Measurements from ENCODE around the gene GOLPH3.
"Not testable (repeated sequence)": the region's sequence is repeated elsewhere in the genome, so short reads cannot be mapped to it uniquely, and the experiment has no call there.

The GOLPH3 gene

DNA sequence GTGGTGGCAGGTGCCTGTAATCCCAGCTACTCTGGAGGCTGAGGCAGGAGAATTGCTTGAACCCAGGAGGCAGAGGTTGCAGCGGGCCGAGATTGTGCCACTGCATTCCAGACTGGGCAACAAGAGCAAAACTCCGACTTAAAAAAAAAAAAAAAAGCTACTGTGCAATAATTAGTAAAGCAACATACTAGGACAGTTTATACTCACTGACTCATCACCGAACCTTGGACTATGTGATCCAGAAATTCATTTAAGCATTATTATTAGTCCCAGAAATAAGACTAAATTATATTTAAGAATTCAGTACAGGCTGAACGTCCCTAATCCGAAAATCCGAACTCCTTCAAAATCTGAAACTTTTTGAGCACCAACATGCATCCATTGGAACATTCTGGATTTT, 37.8 kb downstream of the GOLPH3 start:
- no peaks in the 10 kb centered on the region for H3K9me3 ChIP-seq (ENCODE audit: control insufficient read depth, insufficient read depth, low read length)
- peaks cover 6% of the 10 kb centered on the region for H3K36me3 ChIP-seq (ENCODE audit: insufficient read depth, low read length)

DNA sequence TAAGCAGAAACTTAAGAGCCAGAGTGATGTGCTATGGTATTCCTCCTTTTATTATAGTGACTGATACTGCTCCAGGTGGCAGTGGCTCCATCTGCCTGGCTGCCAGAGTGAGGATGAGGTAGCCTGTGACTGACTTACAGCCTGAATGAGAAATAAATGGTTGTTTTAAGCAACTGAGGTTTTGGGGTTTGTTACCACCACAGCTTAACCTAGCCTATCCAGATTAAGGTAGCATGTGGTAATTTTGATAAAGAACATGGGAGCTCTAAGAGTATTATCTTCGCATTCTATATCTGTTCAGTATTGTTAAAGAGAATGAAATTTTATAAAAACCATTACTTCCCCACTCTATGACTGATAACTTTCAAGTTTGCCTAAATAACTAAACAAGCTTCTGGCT, 39.0 kb downstream of the GOLPH3 start:
- Histone ChIP-seq H3K9me3 (ENCODE audit: control insufficient read depth, insufficient read depth, low read length) (no peaks in the 10 kb centered on the region), H3K36me3 (ENCODE audit: insufficient read depth, low read length) (peaks cover 6% of the 10 kb centered on the region), H3K9ac (ENCODE audit: low read depth, low read length) (no peak overlapping the region), H3K4me1 (ENCODE audit: insufficient read depth, low read length) (no peaks in the 10 kb centered on the region)

More for the DNA sequence above, 37.8 kb downstream of the GOLPH3 start:
- Histone ChIP-seq H3K9ac (ENCODE audit: low read depth, low read length) (no peak overlapping the region), H3K4me1 (ENCODE audit: insufficient read depth, low read length) (no peaks in the 10 kb centered on the region)

DNA sequence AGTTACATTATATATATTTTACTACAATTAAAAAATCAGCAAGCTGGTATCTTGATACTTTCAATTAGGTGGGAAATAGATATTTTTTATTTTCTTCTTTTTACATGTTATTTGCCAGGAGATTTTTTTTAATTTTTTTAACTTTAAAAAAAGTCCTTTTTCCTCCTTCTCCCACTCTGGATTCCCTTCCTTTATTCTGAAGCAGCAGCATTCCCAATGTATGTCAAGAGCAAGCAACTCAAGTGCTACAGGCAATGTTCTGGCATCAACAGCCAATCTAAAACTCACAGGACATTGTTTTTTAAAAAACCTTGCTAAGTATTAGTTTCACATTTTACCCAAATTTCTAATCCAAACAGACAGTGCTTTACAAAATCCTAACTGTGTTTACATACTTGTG, 41.4 kb downstream of the GOLPH3 start:
- no peaks in the 10 kb centered on the region for H3K4me1 ChIP-seq (ENCODE audit: insufficient read depth, low read length)
- no peak overlapping the region for H3K9ac ChIP-seq (ENCODE audit: low read depth, low read length)
- no peaks in the 10 kb centered on the region; the same call in none of the 2 replicates for H3K36me3 ChIP-seq (ENCODE audit: insufficient read depth, low read length)
- H3K9me3 ChIP-seq (ENCODE audit: control insufficient read depth, insufficient read depth, low read length) = no peaks in the 10 kb centered on the region

DNA sequence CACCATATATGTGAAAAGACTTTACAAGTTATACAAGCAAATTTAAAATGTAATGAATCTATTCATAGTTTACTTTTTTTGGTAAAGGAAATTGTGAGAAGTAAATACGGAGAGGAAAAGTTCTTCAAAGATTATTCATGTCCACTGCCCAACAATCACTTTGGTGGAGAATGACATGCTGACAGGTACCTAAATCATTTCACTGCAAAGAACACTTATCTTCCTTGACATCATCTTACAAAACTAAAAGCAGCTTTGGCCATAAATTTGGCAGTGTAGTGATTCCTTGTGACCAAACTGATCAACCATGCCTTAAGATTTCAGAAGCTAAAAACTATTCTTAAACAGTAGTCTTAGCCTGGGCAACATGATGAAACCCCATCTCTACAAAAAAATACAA, 42.5 kb downstream of the GOLPH3 start:
- H3K9me3 ChIP-seq (ENCODE audit: control insufficient read depth, insufficient read depth, low read length) = no peaks in the 10 kb centered on the region
- no peak overlapping the region for H3K9ac ChIP-seq (ENCODE audit: low read depth, low read length)
- no peaks in the 10 kb centered on the region for H3K4me1 ChIP-seq (ENCODE audit: insufficient read depth, low read length)
- no peaks in the 10 kb centered on the region; the same call in none of the 2 replicates for H3K36me3 ChIP-seq (ENCODE audit: insufficient read depth, low read length)

DNA sequence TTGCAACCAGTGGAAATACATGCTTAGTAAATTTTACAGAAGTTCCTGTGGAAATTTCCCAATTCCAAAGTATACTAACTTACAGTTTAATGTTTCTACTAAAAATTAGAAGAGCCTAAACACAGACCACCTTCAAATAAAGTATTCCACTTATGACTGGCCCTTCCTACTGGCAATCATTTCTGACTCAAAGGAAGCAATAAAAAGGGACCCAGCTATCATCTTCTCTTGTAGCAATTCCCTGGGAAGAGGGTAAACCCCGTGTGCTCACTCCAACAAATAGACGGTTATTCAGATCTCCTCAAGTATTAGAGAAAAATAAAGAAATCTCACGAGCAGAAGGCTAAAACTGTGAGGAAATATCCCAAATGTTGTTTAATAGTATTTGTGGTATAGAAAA, 43.3 kb downstream of the GOLPH3 start:
- Histone ChIP-seq H3K9ac (ENCODE audit: low read depth, low read length) (no peak overlapping the region), H3K4me1 (ENCODE audit: insufficient read depth, low read length) (no peaks in the 10 kb centered on the region), H3K9me3 (ENCODE audit: control insufficient read depth, insufficient read depth, low read length) (no peaks in the 10 kb centered on the region), H3K36me3 (ENCODE audit: insufficient read depth, low read length) (peaks cover 1% of the 10 kb centered on the region)

DNA sequence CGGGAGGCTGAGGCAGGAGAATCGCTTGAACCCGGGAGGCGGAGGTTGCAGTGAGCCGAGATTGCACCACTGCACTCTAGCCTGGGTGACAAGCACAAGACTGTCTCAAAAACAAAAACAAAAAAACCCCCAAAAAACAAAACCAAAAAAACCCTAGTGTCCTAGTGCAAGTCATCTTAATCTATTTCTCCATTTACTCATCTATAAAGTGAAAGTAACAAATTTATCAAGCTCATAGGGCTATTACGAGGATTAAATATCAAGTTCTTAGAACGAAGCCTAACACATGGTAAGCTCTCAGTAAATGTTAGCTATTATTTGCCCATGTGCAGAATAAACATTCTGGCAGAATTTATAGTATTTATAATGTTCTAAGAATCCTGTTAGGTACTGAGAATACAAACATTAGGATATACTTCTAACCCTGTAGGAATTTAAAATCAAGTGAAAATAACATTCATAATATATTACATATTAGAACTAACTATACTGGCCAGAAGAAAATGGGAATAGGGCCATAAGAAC, 45.0 kb downstream of the GOLPH3 start:
- Histone ChIP-seq H3K9ac (ENCODE audit: low read depth, low read length) (no peak overlapping the region), H3K36me3 (ENCODE audit: insufficient read depth, low read length) (peaks cover 10% of the 10 kb centered on the region), H3K9me3 (ENCODE audit: control insufficient read depth, insufficient read depth, low read length) (no peaks in the 10 kb centered on the region), H3K4me1 (ENCODE audit: insufficient read depth, low read length) (no peaks in the 10 kb centered on the region)

DNA sequence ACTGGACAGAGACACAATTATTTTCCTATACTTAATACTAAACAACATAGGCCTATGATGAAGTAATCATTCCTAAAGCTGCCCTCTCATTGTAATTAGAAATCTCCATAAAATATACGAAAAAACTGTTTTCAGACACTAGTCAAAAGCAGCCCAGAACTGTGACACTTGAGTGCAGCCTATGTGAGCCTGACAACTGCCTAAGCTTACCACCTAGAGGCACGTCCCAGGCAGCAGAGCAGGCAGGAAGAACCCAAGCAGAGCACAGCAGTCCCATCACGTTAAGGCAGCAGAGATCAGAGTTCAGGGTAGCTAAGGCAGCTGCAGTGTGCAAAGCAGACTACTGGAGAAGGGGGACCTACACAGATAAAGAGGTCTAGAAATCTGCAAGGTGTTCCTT, 46.4 kb downstream of the GOLPH3 start:
- H3K9ac ChIP-seq (ENCODE audit: low read depth, low read length) = no peak overlapping the region
- H3K9me3 ChIP-seq (ENCODE audit: control insufficient read depth, insufficient read depth, low read length) = no peaks in the 10 kb centered on the region
- peaks cover 13% of the 10 kb centered on the region for H3K36me3 ChIP-seq (ENCODE audit: insufficient read depth, low read length)
- no peaks in the 10 kb centered on the region for H3K4me1 ChIP-seq (ENCODE audit: insufficient read depth, low read length)

DNA sequence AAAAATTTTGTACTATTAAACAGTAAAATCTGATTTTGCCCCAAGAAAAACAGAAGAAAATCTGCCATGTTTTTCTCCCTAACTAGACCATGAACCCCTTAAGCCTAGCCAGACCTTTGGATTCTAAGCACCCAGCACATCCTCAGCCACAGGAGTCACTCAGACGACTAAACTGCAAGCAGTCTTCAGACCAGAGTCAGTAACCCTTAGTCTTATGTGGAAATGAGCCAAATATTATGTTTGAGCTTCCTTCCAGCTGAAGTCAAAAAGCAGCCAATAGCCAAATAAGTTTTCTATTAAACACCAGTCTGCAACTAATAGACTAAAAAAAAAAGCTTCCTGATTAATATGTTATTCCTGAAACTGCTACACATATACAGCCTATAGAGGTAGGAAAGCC, 47.4 kb downstream of the GOLPH3 start:
- H3K9ac ChIP-seq (ENCODE audit: low read depth, low read length) = no peak overlapping the region
- H3K4me1 ChIP-seq (ENCODE audit: insufficient read depth, low read length) = no peaks in the 10 kb centered on the region
- peaks cover 13% of the 10 kb centered on the region for H3K36me3 ChIP-seq (ENCODE audit: insufficient read depth, low read length)
- H3K9me3 ChIP-seq (ENCODE audit: control insufficient read depth, insufficient read depth, low read length) = no peaks in the 10 kb centered on the region

DNA sequence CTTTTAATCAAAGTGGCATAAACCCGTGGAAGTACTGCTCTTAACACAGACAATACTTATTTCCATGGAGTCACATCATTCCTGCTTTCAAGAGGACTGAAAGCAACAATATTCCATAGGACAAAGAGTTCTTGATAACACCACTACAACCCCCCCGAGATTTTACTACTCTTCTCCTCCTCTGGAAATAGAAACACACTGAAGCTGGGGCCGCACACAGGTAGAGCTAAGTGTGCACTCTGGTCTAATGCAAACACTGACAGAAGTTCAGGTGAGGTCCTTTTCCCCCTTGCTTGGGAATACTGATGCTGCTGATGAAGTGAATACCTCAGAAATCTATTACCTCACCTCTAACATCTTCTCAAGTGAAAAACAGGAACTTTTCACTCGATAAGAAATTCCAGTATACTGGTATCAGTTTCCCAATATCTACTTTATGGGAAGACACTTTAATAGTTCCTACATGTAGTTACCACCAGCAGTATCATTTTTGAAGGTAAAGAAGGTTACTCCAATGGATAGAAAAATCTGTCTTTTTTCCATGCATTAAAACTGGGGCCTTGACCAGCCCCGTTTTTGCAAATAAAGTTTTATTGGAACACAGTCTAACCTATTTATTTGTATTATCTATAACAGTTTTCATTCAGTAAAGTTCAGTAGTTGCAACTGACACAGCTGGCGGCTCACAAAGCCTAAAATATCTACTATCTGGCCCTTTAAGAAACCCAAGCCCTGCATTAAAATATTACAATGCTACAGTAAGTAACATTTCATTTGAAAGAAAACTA, 50.0 kb downstream of the GOLPH3 start:
- Histone ChIP-seq H3K9ac (ENCODE audit: low read depth, low read length) (no peak overlapping the region), H3K4me1 (ENCODE audit: insufficient read depth, low read length) (no peaks in the 10 kb centered on the region), H3K9me3 (ENCODE audit: control insufficient read depth, insufficient read depth, low read length) (no peaks in the 10 kb centered on the region), H3K36me3 (ENCODE audit: insufficient read depth, low read length) (peaks cover 16% of the 10 kb centered on the region)

DNA sequence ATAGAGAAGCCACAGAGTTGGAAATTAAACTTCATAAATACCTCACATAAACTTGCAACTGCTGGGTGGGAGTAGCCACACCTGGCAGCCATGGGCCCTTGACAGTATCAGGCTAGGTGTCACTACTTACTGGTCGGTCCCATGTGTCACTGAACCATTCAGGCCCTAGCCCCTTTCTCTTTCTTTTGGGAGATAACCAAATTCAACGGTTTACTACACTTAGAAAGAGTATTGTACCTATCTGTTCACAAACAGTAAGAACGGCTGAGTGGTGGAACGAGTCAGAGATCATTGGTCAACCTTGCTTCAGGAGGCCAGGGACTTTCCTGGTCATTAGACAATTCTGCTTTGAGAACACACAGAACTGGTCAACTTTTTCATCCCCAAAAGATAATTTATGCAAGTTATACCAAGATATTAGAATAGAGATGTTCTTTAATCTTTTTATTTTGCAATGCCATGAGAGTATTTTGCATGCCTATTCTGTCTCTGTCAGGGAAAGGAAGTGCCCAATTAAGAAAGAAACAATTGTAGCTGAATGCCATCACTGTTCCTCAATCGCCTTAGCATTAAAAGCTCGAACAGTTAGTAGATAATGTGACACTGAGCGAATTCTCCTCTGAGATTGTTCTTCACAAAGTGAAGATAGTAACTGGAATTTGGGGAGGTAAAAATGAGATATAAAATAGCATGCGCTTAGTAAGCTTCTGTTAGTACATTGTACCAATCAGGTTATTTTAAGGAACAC, 50.9 kb downstream of the GOLPH3 start:
- H3K36me3 ChIP-seq (ENCODE audit: insufficient read depth, low read length) = peaks cover 16% of the 10 kb centered on the region
- H3K9me3 ChIP-seq (ENCODE audit: control insufficient read depth, insufficient read depth, low read length) = no peaks in the 10 kb centered on the region
- no peaks in the 10 kb centered on the region for H3K4me1 ChIP-seq (ENCODE audit: insufficient read depth, low read length)
- H3K9ac ChIP-seq (ENCODE audit: low read depth, low read length) = no peak overlapping the region

DNA sequence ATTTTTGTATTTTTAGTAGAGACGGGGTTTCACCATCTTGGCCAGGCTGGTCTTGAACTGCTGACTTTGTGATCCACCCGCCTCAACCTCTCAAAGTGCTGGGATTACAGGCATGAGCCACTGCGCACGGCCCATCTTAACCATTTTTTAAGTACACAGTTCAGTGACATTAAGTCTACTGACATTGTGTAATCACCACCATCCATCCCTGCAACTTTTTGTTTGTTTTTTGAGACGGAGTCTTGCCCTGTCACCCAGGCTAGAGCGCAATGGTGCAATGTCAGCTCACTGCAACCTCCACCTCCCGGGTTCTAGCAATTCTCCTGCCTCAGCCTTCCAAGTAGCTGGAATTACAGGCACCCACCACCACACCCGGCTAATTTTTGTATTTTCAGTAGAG, 55.2 kb downstream of the GOLPH3 start:
- not testable (repeated sequence) for H3K4me1 ChIP-seq (ENCODE audit: insufficient read depth, low read length); H3K9ac ChIP-seq (ENCODE audit: low read depth, low read length); H3K36me3 ChIP-seq (ENCODE audit: insufficient read depth, low read length)

DNA sequence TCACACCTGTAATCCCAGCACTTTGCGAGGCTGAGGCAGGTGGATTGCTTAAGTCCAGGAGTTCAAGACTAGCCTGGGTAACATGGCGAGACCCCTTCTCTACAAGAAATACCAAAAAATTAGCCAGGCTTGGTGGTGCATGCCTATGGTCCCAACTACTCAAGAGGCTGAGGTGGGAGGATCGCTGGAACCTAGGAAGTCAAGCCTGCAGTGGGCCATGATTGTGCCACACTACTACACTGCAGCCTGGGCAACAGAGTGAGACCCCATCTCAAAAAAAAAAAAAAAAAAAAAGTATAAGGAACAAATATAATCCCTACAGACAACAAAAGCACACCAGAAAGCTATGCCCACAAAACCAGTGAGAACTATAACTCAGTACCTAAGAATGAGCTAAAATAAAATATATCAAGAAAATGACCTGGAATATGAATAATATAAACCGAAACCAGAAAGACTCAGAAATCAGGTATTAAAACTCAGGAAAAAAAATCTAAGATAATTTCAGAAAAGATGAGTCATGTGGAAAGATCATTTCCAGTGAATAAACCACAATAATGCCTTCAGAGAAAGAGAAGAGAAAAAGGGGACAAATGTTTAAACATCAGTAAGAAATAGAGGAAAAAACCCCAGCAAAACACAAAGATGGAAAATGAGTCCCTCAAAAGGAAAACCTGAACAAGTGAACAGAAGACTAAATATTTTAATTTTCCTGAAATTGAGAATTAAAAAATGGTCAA, 57.4 kb downstream of the GOLPH3 start:
- Histone ChIP-seq H3K9me3 (ENCODE audit: control insufficient read depth, insufficient read depth, low read length) (no peaks in the 10 kb centered on the region), H3K36me3 (ENCODE audit: insufficient read depth, low read length) (peaks cover 2% of the 10 kb centered on the region; the same call in 1 of the 2 replicates), H3K9ac (ENCODE audit: low read depth, low read length) (no peak overlapping the region), H3K4me1 (ENCODE audit: insufficient read depth, low read length) (no peaks in the 10 kb centered on the region)

More for the DNA sequence above, 55.2 kb downstream of the GOLPH3 start:
- H3K9me3 ChIP-seq (ENCODE audit: control insufficient read depth, insufficient read depth, low read length) = not testable (repeated sequence)

DNA sequence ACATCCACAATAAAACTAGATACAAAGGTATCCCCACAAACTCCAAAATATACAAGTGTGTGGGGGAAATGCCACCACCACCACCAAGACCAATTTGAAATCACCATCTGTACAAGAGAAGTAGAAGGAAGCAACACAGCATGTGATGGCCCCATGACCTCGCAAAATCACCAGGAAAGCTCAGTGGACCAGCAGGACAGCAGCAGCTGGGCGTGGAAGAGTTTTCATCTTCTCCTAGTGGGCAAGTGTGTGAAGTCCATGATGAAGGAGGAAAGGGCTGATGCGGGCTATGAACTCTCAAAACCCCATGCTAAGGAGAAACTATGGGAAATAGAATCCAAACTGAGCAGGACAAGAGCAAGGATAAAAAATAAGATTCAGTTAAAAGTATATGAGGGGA, 58.1 kb downstream of the GOLPH3 start:
- Histone ChIP-seq H3K4me1 (ENCODE audit: insufficient read depth, low read length) (no peaks in the 10 kb centered on the region), H3K9ac (ENCODE audit: low read depth, low read length) (no peak overlapping the region), H3K36me3 (ENCODE audit: insufficient read depth, low read length) (peaks cover 2% of the 10 kb centered on the region; the same call in 1 of the 2 replicates), H3K9me3 (ENCODE audit: control insufficient read depth, insufficient read depth, low read length) (no peaks in the 10 kb centered on the region)

DNA sequence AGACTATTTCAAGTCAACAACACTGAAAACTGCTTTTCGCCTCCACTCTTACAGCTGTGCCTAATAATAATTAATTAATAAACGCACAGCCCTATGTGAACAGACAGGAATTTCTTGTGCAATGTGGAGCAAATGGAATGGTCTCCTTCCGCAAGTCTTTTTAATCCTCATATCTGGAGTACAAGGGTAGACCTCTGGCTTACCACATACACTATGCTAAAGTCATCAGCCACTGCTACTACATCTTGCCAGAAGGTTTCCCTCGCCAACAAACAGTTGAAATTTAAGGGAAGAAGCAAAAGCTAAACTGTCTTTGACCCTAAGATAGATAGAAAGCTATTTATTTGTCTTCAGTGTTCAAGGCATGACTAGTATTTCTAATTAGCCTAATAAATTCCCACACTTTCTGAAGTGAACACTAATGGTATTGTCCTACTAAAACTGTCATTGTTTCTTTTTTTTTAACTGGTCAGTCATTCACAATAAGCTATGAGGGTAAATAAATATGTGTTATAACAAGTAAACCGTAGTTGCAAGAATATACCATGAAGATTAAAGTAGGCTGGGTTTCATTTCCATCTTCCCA, 63.9 kb downstream of the GOLPH3 start:
- H3K9me3 ChIP-seq (ENCODE audit: control insufficient read depth, insufficient read depth, low read length) = 0 out of 2 replicates have a peak, but pooled peaks cover 4% of the 10 kb centered on the region
- H3K9ac ChIP-seq (ENCODE audit: low read depth, low read length) = no peak overlapping the region
- H3K4me1 ChIP-seq (ENCODE audit: insufficient read depth, low read length) = no peaks in the 10 kb centered on the region
- peaks cover 24% of the 10 kb centered on the region for H3K36me3 ChIP-seq (ENCODE audit: insufficient read depth, low read length)

Measured in ES-I3 (cell line).